ENCODE measurements around the gene RYR2. TPM values are rescaled to one million over a fixed set of nuclear protein-coding genes. Genes with fewer than 3 reads are reported as not detected.

The RYR2 gene
- total RNA-seq, 6 experiments from 2014 or later, result 0.02 to 0.43 (median 0.16) TPM

GRCh38 chr1:237025358-237026074 is 16.5 kb upstream of the RYR2 start:
- DNase-seq (no peak), ATAC-seq (no peak)
- TF ChIP-seq POLR2A (IDR thresholded peaks at IDR 0.05) (no peak), CTCF (IDR thresholded peaks at IDR 0.05) (no peak)
- H3K36me3 ChIP-seq, result no peaks in the 10 kb centered on the region
- H3K27me3 ChIP-seq, result no peaks in the 10 kb centered on the region
- H3K4me3 ChIP-seq, result no peak overlapping the region
- 88% methylated on average over 4 of the region's 10 CpGs for WGBS (ENCODE audit: insufficient coverage, low coverage, low lambda C conversion rate, missing lambda C conversion rate)
- no peak overlapping the region for H3K27ac ChIP-seq
- H3K9me3 ChIP-seq, result no peaks in the 10 kb centered on the region
- intact Hi-C loops (cut with DNase I), result no loop called here
- no peaks in the 10 kb centered on the region for H3K4me1 ChIP-seq

GRCh38 chr1:237029240-237029639 is 12.7 kb upstream of the RYR2 start:
- WGBS (ENCODE audit: insufficient coverage, low coverage, low lambda C conversion rate, missing lambda C conversion rate), result 32% methylated on average over 3 of the region's 3 CpGs
- ATAC-seq, result no peak

GRCh38 chr1:237029850-237030535 is 12.0 kb upstream of the RYR2 start:
- Histone ChIP-seq H3K4me1 (no peaks in the 10 kb centered on the region), H3K36me3 (no peaks in the 10 kb centered on the region), H3K9me3 (no peaks in the 10 kb centered on the region), H3K4me3 (no peak overlapping the region), H3K27me3 (no peaks in the 10 kb centered on the region), H3K27ac (no peak overlapping the region)
- 34% methylated on average over 8 of the region's 9 CpGs for WGBS (ENCODE audit: insufficient coverage, low coverage, low lambda C conversion rate, missing lambda C conversion rate)
- ATAC-seq, result no peak
- TF ChIP-seq CTCF (IDR thresholded peaks at IDR 0.05) (no peak), POLR2A (IDR thresholded peaks at IDR 0.05) (no peak)
- intact Hi-C loops (cut with DNase I), result no loop called here
- no peak for DNase-seq

More at GRCh38 chr1:237029240-237029639, 12.7 kb upstream of the RYR2 start:
- no peaks in the 10 kb centered on the region for H3K4me1 ChIP-seq
- H3K27ac ChIP-seq, result no peak overlapping the region
- no peak overlapping the region for H3K4me3 ChIP-seq
- H3K36me3 ChIP-seq, result no peaks in the 10 kb centered on the region
- intact Hi-C loops (cut with DNase I), result no loop called here
- no peaks in the 10 kb centered on the region for H3K27me3 ChIP-seq
- DNase-seq, result no peak
- no peak for TF ChIP-seq CTCF (IDR thresholded peaks at IDR 0.05)
- TF ChIP-seq POLR2A (IDR thresholded peaks at IDR 0.05), result no peak
- H3K9me3 ChIP-seq, result no peaks in the 10 kb centered on the region

- H3K4me3 ChIP-seq, result no peak overlapping the region
- TF ChIP-seq POLR2A (IDR thresholded peaks at IDR 0.05), result no peak
- TF ChIP-seq CTCF (IDR thresholded peaks at IDR 0.05), result no peak
- intact Hi-C loops (cut with DNase I), result no loop called here
- DNase-seq, result no peak
- H3K9me3 ChIP-seq, result no peaks in the 10 kb centered on the region
- no peak overlapping the region for H3K27ac ChIP-seq
- no peaks in the 10 kb centered on the region for H3K4me1 ChIP-seq
- H3K36me3 ChIP-seq, result no peaks in the 10 kb centered on the region
- WGBS (ENCODE audit: insufficient coverage, low coverage, low lambda C conversion rate, missing lambda C conversion rate), result 57% methylated on average over 4 of the region's 4 CpGs
- H3K27me3 ChIP-seq, result no peaks in the 10 kb centered on the region
- peak in 1 of 4 donors; percentile 30 for ATAC-seq
Observed at GRCh38 chr1:237031480-237031879, 10.5 kb upstream of the RYR2 start.
